Spleen (tissue), 11 donors: ENCODE data around the gene ZSCAN5A. TPM values are rescaled to one million over a fixed set of nuclear protein-coding genes. Genes with fewer than 3 reads are reported as not detected.
"Not testable (repeated sequence)": the region's sequence is repeated elsewhere in the genome, so short reads cannot be mapped to it uniquely, and the experiment has no call there.

ENCODE experiments used
- DNase-seq: peaks from one replicate; pipeline ENCODE4 v3.0.0-alpha.2; 2020
- H3K27ac ChIP-seq, 8 donors: fragments of 200-600 bp; sonication (generic) in 7 of 8; 1 replicate in 4 of 8; 2 replicates in 4 of 8; pipeline versions ENCODE4 v1.5.0 to v1.8.0; 2016 to 2021; ENCODE audit warnings: inconsistent platforms in 4 of 8, mild to moderate bottlenecking in 4 of 8, moderate library complexity in 1 of 8
- H3K27me3 ChIP-seq, 7 donors: fragments of 200-600 bp; sonication (generic) in 6 of 7; replicated peaks in 1 of 7; 1 replicate in 4 of 7; 2 replicates in 3 of 7; pipeline versions ENCODE4 v1.5.0 to v1.8.0; 2016 to 2021; ENCODE audit warnings: inconsistent platforms in 3 of 7, mild to moderate bottlenecking in 1 of 7
- H3K36me3 ChIP-seq, 6 donors: fragments of 200-600 bp; sonication (generic) in 5 of 6; 1 replicate in 4 of 6; 2 replicates in 2 of 6; pipeline versions ENCODE4 v1.5.0 to v1.8.0; 2016 to 2021; ENCODE audit warnings: inconsistent platforms in 2 of 6
- H3K4me1 ChIP-seq, 6 donors: fragments of 200-600 bp; sonication (generic) in 5 of 6; 1 replicate in 3 of 6; 2 replicates in 3 of 6; pipeline versions ENCODE4 v1.5.0 to v1.8.0; 2016 to 2021; ENCODE audit warnings: inconsistent platforms in 3 of 6
- H3K4me3 ChIP-seq, 8 donors: fragments of 200-600 bp; sonication (generic) in 7 of 8; 1 replicate in 4 of 8; 2 replicates in 4 of 8; pipeline versions ENCODE4 v1.5.0 to v1.8.0; 2016 to 2021; ENCODE audit warnings: inconsistent platforms in 4 of 8, mild to moderate bottlenecking in 4 of 8, moderate library complexity in 2 of 8
- H3K9me3 ChIP-seq, 8 donors: fragments of 200-600 bp; sonication (generic) in 7 of 8; 1 replicate in 4 of 8; 2 replicates in 4 of 8; pipeline versions ENCODE4 v1.5.0 to v1.8.0; 2016 to 2021; ENCODE audit warnings: inconsistent platforms in 4 of 8
- POLR2A ChIP-seq, 3 donors: fragments of 450-650 bp; IDR thresholded peaks; one replicate each; pipeline ENCODE4 v1.5.1; 2017; ENCODE audit warnings: antibody characterized with exemption in 3 of 3, mild to moderate bottlenecking in 1 of 3
- POLR2AphosphoS5 ChIP-seq, 3 donors: sonication (generic); formaldehyde crosslinking; IDR thresholded peaks; one replicate each; pipeline ENCODE4 v1.5.1; 2017; ENCODE audit warnings: antibody characterized with exemption in 3 of 3
- WGBS, 5 donors: extraction: QIAGEN DNeasy Blood & Tissue Kit in 3 of 5; methylation state at CpG; one replicate each; pipeline versions ENCODE4 v1.1.5 to v1.1.7; 2013 to 2018; 5-methylcytosine and 5-hydroxymethylcytosine counted together
- intact Hi-C: fragments of 100-400 bp; cut with DNase I; formaldehyde crosslinking; loops from one replicate; pipeline ENCODE4 v1.15.0; 2023; ENCODE audit warnings: low total_unique reads
- polyA plus RNA-seq, 3 donors: library from polyadenylated mRNA; stranded (reverse); fragments of 200-250 nt; gene quantifications; one replicate each; pipeline ENCODE4 v1.2.1, GENCODE V29; 2013
- total RNA-seq, 7 donors: library from RNA; depleted of rRNA in 3 of 7; stranded (reverse); fragments of >200 nt in 3 of 7; fragmentation: NEBNext Ultra II Directional in 4 of 7; extraction: Animal tissue kit (Norgen Biotek cat#: 25700) in 4 of 7; gene quantifications; one replicate each; pipeline versions ENCODE4 v1.1.0 to v1.2.1, GENCODE V29; 2016 to 2021
- TF ChIP-seq, protein P1 (sequence below), 11 experiments: fragments of 200-600 bp in 7 of 11; fragments of 450-650 bp in 4 of 11; sonication (generic) in 4 of 11; IDR thresholded peaks in 8 of 11; conservative IDR thresholded peaks in 3 of 11; 1 replicate in 7 of 11; 2 replicates in 4 of 11; pipeline versions ENCODE4 v1.4.0 to v1.8.0; 2016 to 2021; ENCODE audit warnings: antibody characterized with exemption in 11 of 11, inconsistent platforms in 4 of 11, mild to moderate bottlenecking in 1 of 11
- donor health status: healthy with polysubstance abuse.
- donor health status: DM: no; HTN: no; CAD: no; lungs with moderate emphysema.
- donor health status: DM: no; HTN: no; CAD: no.
- donor health status: Bipolar disorder and iron deficiency.
- donor health status: healthy.
- donor health status: DM: no; HTN: no; CAD: no.
- donor health status: DM: yes; HTN: yes; CAD: no.

ZSCAN5A gene
- total and polyA plus RNA-seq, 10 donors = 3.4 to 18.7 (median 7.1) TPM

GRCh38 chr19:56209091-56209490 is 105.5 kb downstream of the ZSCAN5A start:
- H3K27ac ChIP-seq = no peak overlapping the region
- H3K36me3 ChIP-seq = no peaks in the 10 kb centered on the region
- H3K4me3 ChIP-seq = no peak overlapping the region
- TF ChIP-seq POLR2AphosphoS5 (IDR thresholded peaks at IDR 0.05) = no peak
- TF ChIP-seq, protein P1, sequence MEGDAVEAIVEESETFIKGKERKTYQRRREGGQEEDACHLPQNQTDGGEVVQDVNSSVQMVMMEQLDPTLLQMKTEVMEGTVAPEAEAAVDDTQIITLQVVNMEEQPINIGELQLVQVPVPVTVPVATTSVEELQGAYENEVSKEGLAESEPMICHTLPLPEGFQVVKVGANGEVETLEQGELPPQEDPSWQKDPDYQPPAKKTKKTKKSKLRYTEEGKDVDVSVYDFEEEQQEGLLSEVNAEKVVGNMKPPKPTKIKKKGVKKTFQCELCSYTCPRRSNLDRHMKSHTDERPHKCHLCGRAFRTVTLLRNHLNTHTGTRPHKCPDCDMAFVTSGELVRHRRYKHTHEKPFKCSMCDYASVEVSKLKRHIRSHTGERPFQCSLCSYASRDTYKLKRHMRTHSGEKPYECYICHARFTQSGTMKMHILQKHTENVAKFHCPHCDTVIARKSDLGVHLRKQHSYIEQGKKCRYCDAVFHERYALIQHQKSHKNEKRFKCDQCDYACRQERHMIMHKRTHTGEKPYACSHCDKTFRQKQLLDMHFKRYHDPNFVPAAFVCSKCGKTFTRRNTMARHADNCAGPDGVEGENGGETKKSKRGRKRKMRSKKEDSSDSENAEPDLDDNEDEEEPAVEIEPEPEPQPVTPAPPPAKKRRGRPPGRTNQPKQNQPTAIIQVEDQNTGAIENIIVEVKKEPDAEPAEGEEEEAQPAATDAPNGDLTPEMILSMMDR (IDR thresholded peaks at IDR 0.05 in 8 of 11, conservative IDR thresholded peaks at IDR 0.05 in 3 of 11) = no peak
- no peak for TF ChIP-seq POLR2A (IDR thresholded peaks at IDR 0.05)
- 87 to 91% (median 89%) methylated on average over 12 of the region's 12 CpGs for WGBS, 5 donors
- H3K9me3 ChIP-seq = no peaks in the 10 kb centered on the region
- no peak for DNase-seq
- intact Hi-C loops = no loop called here
- no peaks in the 10 kb centered on the region for H3K4me1 ChIP-seq
- peaks cover 0 to 4% (median 0%) of the 10 kb centered on the region in 7 donors for H3K27me3 ChIP-seq

DNA sequence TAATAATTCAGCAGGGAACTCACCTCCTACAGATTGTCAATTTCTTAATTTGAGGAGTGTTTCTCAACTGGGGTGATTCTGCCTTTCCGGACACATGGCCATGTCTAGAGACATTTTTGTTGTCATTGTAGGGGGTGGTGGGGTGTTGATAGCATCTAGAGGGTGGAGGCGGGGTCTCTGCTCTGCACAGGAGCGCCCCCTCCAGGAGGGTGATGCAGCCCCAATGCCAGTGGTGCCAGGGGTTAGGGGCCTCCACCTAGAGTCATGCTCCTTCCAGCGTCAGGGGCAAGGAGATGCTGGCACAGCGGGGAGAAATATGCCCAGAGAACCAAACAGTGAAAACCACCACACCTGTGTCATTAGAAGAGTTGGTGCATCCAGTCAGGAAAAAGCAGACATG is 107.1 kb downstream of the ZSCAN5A start:
- H3K9me3 ChIP-seq, H3K36me3 ChIP-seq, H3K4me1 ChIP-seq, H3K27ac ChIP-seq, DNase-seq, intact Hi-C loops, H3K27me3 ChIP-seq, H3K4me3 ChIP-seq: not testable (repeated sequence)
- WGBS, 5 donors = 61 to 79% (median 75%) methylated on average over 4 to 5 of the region's 5 CpGs

- 59 to 72% (median 71%) methylated on average over 3 of the region's 3 CpGs for WGBS, 5 donors
- Histone ChIP-seq H3K27me3 (no peaks in the 10 kb centered on the region), H3K4me1 (no peaks in the 10 kb centered on the region), H3K9me3 (no peaks in the 10 kb centered on the region), H3K4me3 (no peak within 1 kb of the TSS), H3K27ac (no peak within 1 kb of the TSS), H3K36me3 (no peaks in the 10 kb centered on the region)
- TF ChIP-seq, protein P1 (IDR thresholded peaks at IDR 0.05 in 8 of 11, conservative IDR thresholded peaks at IDR 0.05 in 3 of 11) = no peak
- TF ChIP-seq POLR2A (IDR thresholded peaks at IDR 0.05) (no peak), POLR2AphosphoS5 (IDR thresholded peaks at IDR 0.05) (no peak)
- intact Hi-C loops = no loop called here
- DNase-seq = no peak
Measured at GRCh38 chr19:56201973-56202372, 112.7 kb downstream of the ZSCAN5A start, which contains the start of gene ZSCAN5C. Gene ZSCAN5C (plus strand): TSS chr19:56202273. CDS start chr19:56205914, 3,641 bp downstream.

DNA sequence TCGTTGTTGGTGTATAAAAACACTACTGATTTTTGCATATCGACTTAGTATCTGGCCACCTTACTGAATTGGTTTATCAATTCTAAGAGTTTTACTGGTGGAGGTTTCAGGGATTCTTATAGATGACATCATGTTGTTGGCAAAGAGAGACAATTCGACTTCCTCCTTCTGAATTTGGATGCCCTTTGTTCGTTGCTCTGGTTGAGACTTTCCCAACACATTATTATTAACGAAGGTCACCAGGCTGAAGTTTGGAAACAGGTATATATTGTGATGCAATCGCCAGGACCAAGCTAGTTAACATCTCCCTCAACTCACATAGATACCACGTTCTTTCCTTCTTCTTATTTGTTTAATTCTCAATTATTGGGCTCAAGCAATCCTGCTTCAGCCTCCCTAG is 115.0 kb downstream of the ZSCAN5A start:
- Histone ChIP-seq H3K36me3 (no peaks in the 10 kb centered on the region), H3K9me3 (no peaks in the 10 kb centered on the region), H3K27ac (no peak overlapping the region), H3K27me3 (no peaks in the 10 kb centered on the region), H3K4me3 (no peak overlapping the region), H3K4me1 (no peaks in the 10 kb centered on the region)
- 54 to 78% (median 67%) methylated on average over 7 of the region's 7 CpGs for WGBS, 5 donors
- intact Hi-C loops = no loop called here
- no peak for DNase-seq
- TF ChIP-seq, protein P1 (IDR thresholded peaks at IDR 0.05 in 8 of 11, conservative IDR thresholded peaks at IDR 0.05 in 3 of 11) = no peak
- TF ChIP-seq POLR2AphosphoS5 (IDR thresholded peaks at IDR 0.05) (no peak), POLR2A (IDR thresholded peaks at IDR 0.05) (no peak)

GRCh38 chr19:56197646-56198045 is 117.0 kb downstream of the ZSCAN5A start, which contains the start of gene ZSCAN5B:
Gene ZSCAN5B (minus strand): TSS chr19:56197783. CDS start chr19:56193052, 4,731 bp downstream.
- H3K27me3 ChIP-seq, H3K4me1 ChIP-seq, intact Hi-C loops, H3K27ac ChIP-seq, H3K4me3 ChIP-seq, H3K9me3 ChIP-seq, H3K36me3 ChIP-seq: not testable (repeated sequence)
- WGBS, 5 donors = 88 to 91% (median 89%) methylated on average over 21 to 23 of the region's 23 CpGs
- DNase-seq = peak; percentile 23
